Measurements from ENCODE around the gene ZNF836. TPM values are rescaled to one million over a fixed set of nuclear protein-coding genes. Genes with fewer than 3 reads are reported as not detected.
"Not testable (repeated sequence)": the region's sequence is repeated elsewhere in the genome, so short reads cannot be mapped to it uniquely, and the experiment has no call there.

ZNF836 gene
- polyA plus RNA-seq (2013, experiment 1 of 2; ENCODE audit: insufficient read length) = 3.5 TPM
- polyA plus RNA-seq (2013, experiment 2 of 2; ENCODE audit: insufficient read length) = 4.1 TPM

GRCh38 chr19:52171321-52172169 lies at the start of gene ZNF836:
ZNF836 (minus strand) TSS chr19:52171621; CDS start chr19:52168072, 3,549 bp downstream.
- DNase-seq = peak; percentile 61

GRCh38 chr19:52221031-52221430 lies 49.6 kb upstream of the ZNF836 start:
- no peak for DNase-seq

GRCh38 chr19:52219611-52220010 lies 48.2 kb upstream of the ZNF836 start:
- no peak for DNase-seq

- DNase-seq = no peak
Observed at GRCh38 chr19:52217576-52217975, 46.2 kb upstream of the ZNF836 start.

- no peak for DNase-seq
Observed at GRCh38 chr19:52216401-52216800, 45.0 kb upstream of the ZNF836 start.

GRCh38 chr19:52214241-52214640 lies 42.8 kb upstream of the ZNF836 start:
- DNase-seq = peak; percentile 8

- DNase-seq = no peak
Observed at GRCh38 chr19:52212572-52213255, 41.3 kb upstream of the ZNF836 start.

- no peak for DNase-seq
Observed at GRCh38 chr19:52211926-52212571, 40.6 kb upstream of the ZNF836 start.

GRCh38 chr19:52211203-52211602 lies 39.8 kb upstream of the ZNF836 start:
- no peak for DNase-seq

- no peak for DNase-seq
Observed at GRCh38 chr19:52206481-52206880, 35.1 kb upstream of the ZNF836 start.

- not testable (repeated sequence) for DNase-seq
Observed at GRCh38 chr19:52200755-52201391, 29.5 kb upstream of the ZNF836 start.

- DNase-seq = peak; percentile 86
Observed at GRCh38 chr19:52200044-52200443, 28.6 kb upstream of the ZNF836 start.

- no peak for DNase-seq
Observed at GRCh38 chr19:52198678-52199077, 27.3 kb upstream of the ZNF836 start.

- DNase-seq = no peak
Observed at GRCh38 chr19:52197964-52198363, 26.5 kb upstream of the ZNF836 start.

GRCh38 chr19:52196256-52196967 lies 25.0 kb upstream of the ZNF836 start:
- no peak for DNase-seq

- DNase-seq = no peak
Observed at GRCh38 chr19:52191951-52192350, 20.5 kb upstream of the ZNF836 start.

GRCh38 chr19:52191389-52191788 lies 20.0 kb upstream of the ZNF836 start:
- no peak for DNase-seq

GRCh38 chr19:52190487-52191293 lies 19.3 kb upstream of the ZNF836 start:
- peak; percentile 57 for DNase-seq

GRCh38 chr19:52189735-52190486 lies 18.5 kb upstream of the ZNF836 start, which contains the start of gene PPP2R1A:
PPP2R1A (plus strand) TSS chr19:52190052; CDS start chr19:52190097, 45 bp downstream.
- DNase-seq = peak; percentile 100
